ENCODE measurements around the gene OR2V1.

GRCh38 chr5:181100121-181100875 is 30.7 kb downstream of the OR2V1 start:
- no peak for TF ChIP-seq NFKB2 (CRISPR knock-in tag; IDR thresholded peaks at IDR 0.05; ENCODE audit: borderline replicate concordance)
- no peak for TF ChIP-seq CEBPB (IDR thresholded peaks at IDR 0.05; ENCODE audit: borderline replicate concordance, low read depth, low read length)
- no peak for TF ChIP-seq SIN3A (IDR thresholded peaks at IDR 0.05; ENCODE audit: borderline replicate concordance, low read depth, low read length)
- no peak for TF ChIP-seq CTCF (CRISPR knock-in tag; IDR thresholded peaks at IDR 0.05)
- TF ChIP-seq SIN3B (IDR thresholded peaks at IDR 0.05; ENCODE audit: low read length): no peak
- no peak for TF ChIP-seq HOMEZ (CRISPR knock-in tag; IDR thresholded peaks at IDR 0.05; ENCODE audit: low read depth)
- TF ChIP-seq SUZ12 (IDR thresholded peaks at IDR 0.05; ENCODE audit: low read depth, low read length): no peak
- no peak for TF ChIP-seq ZNF180 (CRISPR knock-in tag; IDR thresholded peaks at IDR 0.05; ENCODE audit: borderline replicate concordance, low read depth)
- no peak for TF ChIP-seq ZNF761 (CRISPR knock-in tag; conservative IDR thresholded peaks at IDR 0.05)
